Mesodermal cell (in vitro differentiated cells): ENCODE data around the gene NFIC.
"Not testable (repeated sequence)": the region's sequence is repeated elsewhere in the genome, so short reads cannot be mapped to it uniquely, and the experiment has no call there.

Source experiments
- H3K27ac ChIP-seq: 2 replicates; pipeline ENCODE4 v1.7.0; 2013; ENCODE audit warnings: mild to moderate bottlenecking, low read depth, low read length, moderate library complexity; ENCODE audit not compliant: severe bottlenecking
- H3K36me3 ChIP-seq: 2 replicates; pipeline ENCODE4 v1.7.1; 2013; ENCODE audit warnings: mild to moderate bottlenecking, low read length, moderate library complexity; ENCODE audit not compliant: control insufficient read depth, insufficient read depth
- H3K4me1 ChIP-seq: one replicate; pipeline ENCODE4 v1.7.1; 2013; ENCODE audit warnings: mild to moderate bottlenecking, low read length; ENCODE audit not compliant: insufficient read depth, control insufficient read depth, poor library complexity, severe bottlenecking
- H3K4me3 ChIP-seq: 2 replicates; pipeline ENCODE4 v1.7.0; 2013; ENCODE audit warnings: low read length, control low read depth, mild to moderate bottlenecking; ENCODE audit not compliant: insufficient read depth, poor library complexity, severe bottlenecking; ENCODE audit errors: extremely low read depth
- H3K9me3 ChIP-seq: 2 replicates; pipeline ENCODE4 v1.7.1; 2013; ENCODE audit warnings: mild to moderate bottlenecking, low read length, moderate library complexity; ENCODE audit not compliant: control insufficient read depth
- WGBS, 2 experiments: methylation state at CpG; one replicate each; pipeline ENCODE4 v1.1.5; 2013; ENCODE audit warnings: missing lambda C conversion rate in 2 of 2; ENCODE audit not compliant: insufficient coverage in 2 of 2; 5-methylcytosine and 5-hydroxymethylcytosine counted together

NFIC gene

GRCh38 chr19:3448616-3449334 lies 82.4 kb downstream of the NFIC start:
- H3K9me3 ChIP-seq, result no peaks in the 10 kb centered on the region
- no peak overlapping the region for H3K27ac ChIP-seq
- H3K4me3 ChIP-seq, result no peak overlapping the region
- 92 to 94% methylated on average over 22 to 28 of the region's 28 CpGs for WGBS, 2 experiments
- H3K36me3 ChIP-seq, result peaks cover 8% of the 10 kb centered on the region
- H3K4me1 ChIP-seq, result peaks cover 13% of the 10 kb centered on the region

- 75 to 87% methylated on average over 10 to 12 of the region's 12 CpGs for WGBS, 2 experiments
- H3K36me3 ChIP-seq, result peaks cover 8% of the 10 kb centered on the region
- H3K4me1 ChIP-seq, result no peaks in the 10 kb centered on the region
- H3K9me3 ChIP-seq, result no peaks in the 10 kb centered on the region
- peak overlapping the region; percentile 75 for H3K27ac ChIP-seq
- H3K4me3 ChIP-seq, result no peak overlapping the region
Observed at GRCh38 chr19:3450796-3451411, 84.5 kb downstream of the NFIC start.

DNA sequence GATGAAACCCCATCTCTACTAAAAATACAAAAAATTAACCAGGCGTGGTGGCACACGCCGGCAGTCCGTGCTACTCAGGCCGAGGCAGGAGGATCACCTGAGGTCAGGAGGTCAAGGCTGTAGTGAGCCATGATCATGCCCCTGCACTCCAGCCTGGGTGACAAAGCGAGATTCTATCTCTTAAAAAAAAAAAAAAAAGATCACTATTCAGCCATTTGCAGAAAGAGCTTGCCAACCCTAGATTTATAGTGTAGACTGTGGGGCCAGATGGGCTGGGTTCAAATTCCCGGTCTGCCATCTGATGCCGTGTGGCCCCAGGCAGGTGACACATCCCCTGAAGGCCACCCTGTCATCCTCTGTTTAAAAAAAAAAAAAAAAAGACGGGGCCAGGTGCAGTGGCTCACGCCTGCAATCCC lies 85.1 kb downstream of the NFIC start:
- Histone ChIP-seq H3K9me3 (no peaks in the 10 kb centered on the region), H3K4me1 (no peaks in the 10 kb centered on the region), H3K27ac (peak overlapping the region; percentile 75), H3K4me3 (no peak overlapping the region), H3K36me3 (peaks cover 8% of the 10 kb centered on the region)
- 92 to 94% methylated on average over 5 to 7 of the region's 10 CpGs for WGBS, 2 experiments

DNA sequence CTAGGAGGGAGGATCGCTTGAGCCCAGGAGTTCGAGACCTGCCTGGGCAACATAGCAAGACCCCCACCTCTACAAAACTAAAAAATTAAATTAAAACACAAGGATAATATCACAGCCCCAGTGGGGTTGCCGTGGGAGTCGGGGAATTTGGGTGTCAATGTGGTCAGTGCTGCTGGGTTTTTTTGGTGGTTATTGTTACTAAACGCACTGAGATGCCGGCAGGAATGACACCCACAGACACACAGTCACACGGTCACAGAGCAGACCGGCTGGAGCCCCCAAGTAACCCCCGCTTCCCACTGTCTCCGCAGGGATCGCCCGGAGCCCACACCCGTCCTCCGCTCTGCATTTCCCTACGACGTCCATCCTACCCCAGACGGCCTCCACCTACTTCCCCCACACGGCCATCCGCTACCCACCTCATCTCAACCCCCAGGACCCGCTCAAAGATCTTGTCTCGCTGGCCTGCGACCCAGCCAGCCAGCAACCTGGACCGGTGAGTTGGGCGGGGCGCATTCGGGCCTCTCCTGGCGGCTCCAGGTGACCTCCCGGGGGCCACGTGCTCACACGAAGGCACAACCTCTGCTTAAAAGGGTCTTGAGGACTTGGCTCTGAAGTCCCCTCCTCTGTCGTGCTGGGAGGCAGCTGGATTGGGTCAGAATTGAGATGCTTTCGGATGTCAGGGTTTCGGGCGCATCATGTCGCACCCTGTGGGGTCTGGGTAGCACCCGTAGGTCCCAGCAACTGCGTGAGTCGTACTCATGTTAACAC lies 86.0 kb downstream of the NFIC start:
- H3K27ac ChIP-seq, result no peak overlapping the region
- 95% methylated on average over 25 to 33 of the region's 38 CpGs for WGBS, 2 experiments

DNA sequence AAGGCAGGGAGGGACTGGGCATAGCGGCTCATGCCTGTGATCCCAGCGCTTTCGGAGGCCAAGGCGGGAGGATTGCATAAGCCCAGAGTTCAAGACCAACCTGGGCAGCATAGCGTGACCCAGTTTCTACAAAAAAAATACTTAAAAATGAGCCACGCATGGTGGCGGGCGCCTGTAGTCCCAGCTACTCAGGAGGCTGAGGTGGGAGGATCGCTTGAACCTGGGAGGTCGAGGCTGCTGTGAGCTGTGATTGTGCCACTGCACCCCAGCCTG lies 86.5 kb downstream of the NFIC start:
- not testable (repeated sequence) for H3K9me3 ChIP-seq, H3K4me1 ChIP-seq, H3K27ac ChIP-seq, H3K36me3 ChIP-seq, H3K4me3 ChIP-seq
- 94 to 97% methylated on average over 9 to 10 of the region's 10 CpGs for WGBS, 2 experiments

More for the DNA sequence above, 86.0 kb downstream of the NFIC start:
- Histone ChIP-seq H3K36me3 (peaks cover 8% of the 10 kb centered on the region), H3K9me3 (no peaks in the 10 kb centered on the region), H3K4me1 (no peaks in the 10 kb centered on the region), H3K4me3 (no peak overlapping the region)

- peaks cover 8% of the 10 kb centered on the region for H3K36me3 ChIP-seq
- WGBS, 2 experiments, result 92 to 95% methylated on average over 14 to 24 of the region's 25 CpGs
Observed at GRCh38 chr19:3453840-3454239, 87.5 kb downstream of the NFIC start.

DNA sequence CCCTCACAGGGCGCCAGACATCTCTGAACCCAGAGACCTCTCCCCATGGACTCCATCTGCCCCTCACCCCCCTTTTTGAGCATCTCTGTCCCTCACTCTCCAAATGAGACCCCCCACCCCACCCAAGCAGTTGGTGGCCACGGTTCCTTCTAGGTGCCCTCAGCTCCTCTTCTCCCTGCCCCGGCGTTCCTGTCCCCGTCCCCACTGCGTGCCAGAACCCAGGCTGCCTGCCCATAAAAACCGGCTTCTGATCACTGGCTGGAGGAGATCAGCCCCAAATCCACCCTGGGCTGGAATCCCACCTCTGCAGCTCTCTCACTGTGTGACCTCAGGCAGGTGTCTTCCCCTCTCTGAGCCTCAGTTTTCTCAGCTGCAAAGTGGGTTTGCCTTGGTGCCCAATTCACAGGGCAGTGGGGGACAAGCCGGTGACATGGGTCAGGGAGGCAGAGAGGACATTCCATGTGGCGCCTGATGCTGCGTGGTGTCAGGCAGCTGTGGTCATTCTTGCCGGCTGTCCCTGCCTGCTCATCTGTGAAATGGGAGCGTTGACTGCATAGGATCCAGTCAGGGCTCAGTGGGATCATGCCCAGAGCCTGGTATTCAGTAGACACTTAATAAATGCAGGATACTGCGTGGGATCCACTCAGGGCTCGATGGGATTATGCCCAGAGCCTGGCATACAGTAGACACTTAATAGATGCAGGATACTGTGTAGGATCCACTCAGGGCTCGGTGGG lies 88.4 kb downstream of the NFIC start:
- peaks cover 8% of the 10 kb centered on the region for H3K36me3 ChIP-seq
- WGBS, 2 experiments, result 93 to 95% methylated on average over 13 to 14 of the region's 15 CpGs

More at GRCh38 chr19:3453840-3454239, 87.5 kb downstream of the NFIC start:
- Histone ChIP-seq H3K4me3 (no peak overlapping the region), H3K9me3 (no peaks in the 10 kb centered on the region), H3K27ac (no peak overlapping the region), H3K4me1 (peaks cover 14% of the 10 kb centered on the region)

GRCh38 chr19:3455393-3455955 lies 89.1 kb downstream of the NFIC start:
- no peak overlapping the region for H3K4me3 ChIP-seq
- H3K4me1 ChIP-seq, result peaks cover 22% of the 10 kb centered on the region
- WGBS, 2 experiments, result 96 to 97% methylated on average over 7 of the region's 7 CpGs
- no peak overlapping the region for H3K27ac ChIP-seq
- no peaks in the 10 kb centered on the region for H3K9me3 ChIP-seq
- H3K36me3 ChIP-seq, result peaks cover 8% of the 10 kb centered on the region

More for the DNA sequence above, 88.4 kb downstream of the NFIC start:
- no peak overlapping the region for H3K4me3 ChIP-seq
- H3K27ac ChIP-seq, result no peak overlapping the region
- no peaks in the 10 kb centered on the region for H3K9me3 ChIP-seq
- peaks cover 22% of the 10 kb centered on the region for H3K4me1 ChIP-seq

- 81 to 85% methylated on average over 20 to 29 of the region's 37 CpGs for WGBS, 2 experiments
- peaks cover 8% of the 10 kb centered on the region for H3K36me3 ChIP-seq
- H3K9me3 ChIP-seq, result no peaks in the 10 kb centered on the region
- H3K4me1 ChIP-seq, result peaks cover 22% of the 10 kb centered on the region
- H3K27ac ChIP-seq, result no peak overlapping the region
- no peak overlapping the region for H3K4me3 ChIP-seq
Observed at GRCh38 chr19:3455960-3456601, 89.7 kb downstream of the NFIC start.
